HepG2 (cell line): ENCODE data around the gene TTPAL. TPM values are rescaled to one million over a fixed set of nuclear protein-coding genes. Genes with fewer than 3 reads are reported as not detected.
A peak's percentile ranks its signal among the peaks of the same experiment; 100 is the strongest.

Experiments
- BRD4 ChIP-seq: sonication (generic); formaldehyde crosslinking; IDR thresholded peaks from 2 replicates; pipeline ENCODE4 v1.4.0; 2020; ENCODE audit warnings: missing genetic modification reagents
- CHD4 ChIP-seq: fragments of 200-600 bp; sonication (generic); IDR thresholded peaks from 2 replicates; pipeline ENCODE4 v1.7.0; 2017; ENCODE audit warnings: mild to moderate bottlenecking, low read length, borderline replicate concordance
- DNMT1 ChIP-seq: sonication (generic); formaldehyde crosslinking; IDR thresholded peaks from 2 replicates; pipeline ENCODE4 v1.5.1; 2020; ENCODE audit warnings: mild to moderate bottlenecking, missing genetic modification reagents
- GTF3A ChIP-seq: sonication (generic); formaldehyde crosslinking; conservative IDR thresholded peaks from 2 replicates; pipeline ENCODE4 v1.4.0; 2020; ENCODE audit warnings: mild to moderate bottlenecking, missing genetic modification reagents
- HDAC2 ChIP-seq: sonication (generic); formaldehyde crosslinking; IDR thresholded peaks from 2 replicates; pipeline ENCODE4 v1.4.0; 2020; ENCODE audit warnings: missing genetic modification reagents
- MAF1 ChIP-seq: sonication (generic); formaldehyde crosslinking; IDR thresholded peaks from 2 replicates; pipeline ENCODE4 v1.5.0; 2020; ENCODE audit warnings: missing genetic modification reagents, borderline replicate concordance
- MAZ ChIP-seq, 2 experiments: sonication (generic) in 1 of 2; formaldehyde crosslinking in 1 of 2; IDR thresholded peaks; 2 replicates each; pipeline versions ENCODE4 v1.5.0 to v1.6.1; 2012 to 2020; ENCODE audit warnings: low read depth in 2 of 2, mild to moderate bottlenecking in 2 of 2, borderline replicate concordance in 1 of 2, improper control_type of control experiment in 1 of 2, low read length in 1 of 2, missing genetic modification reagents in 1 of 2, moderate library complexity in 1 of 2
- NFIB ChIP-seq: sonication (generic); formaldehyde crosslinking; IDR thresholded peaks from 2 replicates; pipeline ENCODE4 v1.9.0; 2021; ENCODE audit warnings: missing genetic modification reagents, mild to moderate bottlenecking, borderline replicate concordance
- ONECUT2 ChIP-seq: sonication (generic); formaldehyde crosslinking; IDR thresholded peaks from 2 replicates; pipeline ENCODE4 v1.4.0; 2020; ENCODE audit warnings: missing genetic modification reagents
- PAXIP1 ChIP-seq: sonication (generic); formaldehyde crosslinking; conservative IDR thresholded peaks from 2 replicates; pipeline ENCODE4 v1.4.0; 2020; ENCODE audit warnings: mild to moderate bottlenecking, missing genetic modification reagents, moderate library complexity
- PRMT3 ChIP-seq: sonication (generic); formaldehyde crosslinking; IDR thresholded peaks from 2 replicates; pipeline ENCODE4 v1.8.1; 2022; ENCODE audit warnings: low read depth, mild to moderate bottlenecking, moderate library complexity, missing genetic modification reagents, borderline replicate concordance
- SP2 ChIP-seq: sonication (generic); formaldehyde crosslinking; IDR thresholded peaks from 2 replicates; pipeline ENCODE4 v1.5.1; 2020; ENCODE audit warnings: mild to moderate bottlenecking, missing genetic modification reagents
- SYNCRIP ChIP-seq: fragments of 200-400 bp; formaldehyde crosslinking; IDR thresholded peaks from 2 replicates; pipeline ENCODE4 v1.6.1; 2018; ENCODE audit warnings: mild to moderate bottlenecking, low read depth, low read length; ENCODE audit not compliant: insufficient read depth
- ZNF142 ChIP-seq: sonication (generic); formaldehyde crosslinking; IDR thresholded peaks from 2 replicates; pipeline ENCODE4 v1.4.0; 2020; ENCODE audit warnings: missing genetic modification reagents
- ZNF350 ChIP-seq: sonication (generic); formaldehyde crosslinking; IDR thresholded peaks from 2 replicates; pipeline ENCODE4 v1.4.0; 2020; ENCODE audit warnings: mild to moderate bottlenecking, low read depth, missing genetic modification reagents, borderline replicate concordance
- ZNF749 ChIP-seq: sonication (generic); formaldehyde crosslinking; IDR thresholded peaks from 2 replicates; pipeline ENCODE4 v1.8.0; 2022; ENCODE audit warnings: mild to moderate bottlenecking, missing genetic modification reagents, moderate library complexity, borderline replicate concordance
- polyA plus RNA-seq, 8 experiments: library from polyadenylated mRNA; depleted of rRNA in 3 of 8; stranded (reverse) in 7 of 8; unstranded in 1 of 8; fragments of >200 nt; fragmentation: Illumina TruSeq in 4 of 8; extraction: Trizol in 4 of 8; gene quantifications; 2 replicates each; pipeline versions ENCODE4 v1.2.1 to v1.2.3, GENCODE V29; 2011 to 2016; ENCODE audit warnings: low read depth in 4 of 8, missing spikeins in 1 of 8, mixed read lengths in 1 of 8; ENCODE audit not compliant: insufficient read depth in 1 of 8
- total RNA-seq, 5 experiments: library from RNA; depleted of rRNA; stranded (reverse); fragments of >200 nt; fragmentation: Illumina TruSeq; extraction: Trizol; gene quantifications; 2 replicates each; pipeline ENCODE4 v1.2.3, GENCODE V29; 2016; ENCODE audit warnings: low read depth in 1 of 5
- TF ChIP-seq, protein P1 (sequence below): sonication (generic); formaldehyde crosslinking; IDR thresholded peaks from 2 replicates; pipeline ENCODE4 v1.4.0; 2020; ENCODE audit warnings: low read depth, mild to moderate bottlenecking, missing genetic modification reagents

TTPAL gene
- total and polyA plus RNA-seq, 2 of the 13 experiments (the other 11 are each of a cell fraction or from before 2014, with no cell fraction given), result 4.3 to 18.8 TPM

- TF ChIP-seq MAZ (IDR thresholded peaks at IDR 0.05; ENCODE audit: borderline replicate concordance, low read depth, low read length) (no peak), MAZ (CRISPR knock-in tag; IDR thresholded peaks at IDR 0.05; ENCODE audit: low read depth) (0 out of 2 replicates have a peak, but pooled peaks have one; percentile 28), SP2 (CRISPR knock-in tag) (no peak), GTF3A (CRISPR knock-in tag) (no peak), PAXIP1 (CRISPR knock-in tag) (no peak), NFIB (CRISPR knock-in tag) (no peak), HDAC2 (no peak), SYNCRIP (no peak), DNMT1 (CRISPR knock-in tag) (0 out of 2 replicates have a peak, but pooled peaks have one; percentile 2), ZNF350 (CRISPR knock-in tag) (peak; percentile 37), ZNF142 (CRISPR knock-in tag) (no peak), BRD4 (CRISPR knock-in tag) (no peak), MAF1 (CRISPR knock-in tag) (no peak), ZNF749 (CRISPR knock-in tag) (no peak), ONECUT2 (no peak), CHD4 (no peak), PRMT3 (CRISPR knock-in tag) (no peak)
- TF ChIP-seq, protein P1, sequence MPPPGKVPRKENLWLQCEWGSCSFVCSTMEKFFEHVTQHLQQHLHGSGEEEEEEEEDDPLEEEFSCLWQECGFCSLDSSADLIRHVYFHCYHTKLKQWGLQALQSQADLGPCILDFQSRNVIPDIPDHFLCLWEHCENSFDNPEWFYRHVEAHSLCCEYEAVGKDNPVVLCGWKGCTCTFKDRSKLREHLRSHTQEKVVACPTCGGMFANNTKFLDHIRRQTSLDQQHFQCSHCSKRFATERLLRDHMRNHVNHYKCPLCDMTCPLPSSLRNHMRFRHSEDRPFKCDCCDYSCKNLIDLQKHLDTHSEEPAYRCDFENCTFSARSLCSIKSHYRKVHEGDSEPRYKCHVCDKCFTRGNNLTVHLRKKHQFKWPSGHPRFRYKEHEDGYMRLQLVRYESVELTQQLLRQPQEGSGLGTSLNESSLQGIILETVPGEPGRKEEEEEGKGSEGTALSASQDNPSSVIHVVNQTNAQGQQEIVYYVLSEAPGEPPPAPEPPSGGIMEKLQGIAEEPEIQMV, result no peak
Measured at GRCh38 chr20:44430270-44431065, 45.2 kb upstream of the TTPAL start (continued).
